GM18502 (cell line): Measurements from ENCODE around the gene PACS1.
A peak's percentile ranks its signal among the peaks of the same experiment; 100 is the strongest.
"Not testable (repeated sequence)": the region's sequence is repeated elsewhere in the genome, so short reads cannot be mapped to it uniquely, and the experiment has no call there.

Source experiments
- ATAC-seq: cut with Tn5 transposase; IDR thresholded peaks from one replicate; pipeline ENCODE4 v1.9.1; 2021; ENCODE audit warnings: mild to moderate bottlenecking; ENCODE audit not compliant: unreplicated experiment, poor library complexity

The PACS1 gene

DNA sequence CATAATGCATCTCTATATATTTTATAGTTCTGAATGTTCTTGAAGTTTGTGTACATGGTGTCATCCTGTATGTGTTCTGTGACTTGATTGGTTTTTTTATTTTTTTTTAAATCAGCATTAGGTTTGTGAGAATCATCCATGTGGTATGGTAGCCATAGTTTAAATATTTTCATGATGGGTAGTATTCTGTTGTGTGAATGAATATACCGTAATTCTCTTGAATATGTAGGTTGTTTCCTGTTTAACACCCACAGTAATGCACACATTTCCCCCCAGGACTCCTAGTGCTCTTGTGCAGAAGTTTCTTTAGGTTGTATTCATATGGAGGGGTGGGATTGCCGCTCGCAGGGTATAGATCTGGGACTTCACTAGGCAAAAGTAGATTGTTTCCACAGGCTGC, 2.0 kb downstream of the PACS1 start:
- ATAC-seq = no peak

GRCh38 chr11:66072518-66072917, 2.4 kb downstream of the PACS1 start:
- ATAC-seq = no peak

- no peak for ATAC-seq
Observed at GRCh38 chr11:66073669-66074068, 3.6 kb downstream of the PACS1 start.

DNA sequence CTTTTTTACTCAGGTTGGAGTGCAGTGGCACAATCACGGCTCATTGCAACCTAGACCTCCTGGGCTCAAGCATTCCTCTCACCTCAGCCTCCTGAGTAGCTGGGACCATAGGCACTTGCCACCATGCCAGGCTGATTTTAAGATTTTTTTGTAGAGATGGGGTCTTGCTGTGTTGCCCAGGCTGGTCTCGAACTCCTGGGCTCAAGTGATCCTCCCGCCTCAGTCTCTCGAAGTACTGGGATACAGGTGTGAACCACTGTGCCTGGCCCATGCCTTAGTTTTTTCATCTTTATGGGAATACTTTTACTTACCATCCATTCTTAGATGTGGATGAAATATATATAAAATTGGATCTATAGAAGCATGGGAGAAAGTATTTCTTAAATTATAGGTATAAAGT, 5.2 kb downstream of the PACS1 start:
- no peak for ATAC-seq

DNA sequence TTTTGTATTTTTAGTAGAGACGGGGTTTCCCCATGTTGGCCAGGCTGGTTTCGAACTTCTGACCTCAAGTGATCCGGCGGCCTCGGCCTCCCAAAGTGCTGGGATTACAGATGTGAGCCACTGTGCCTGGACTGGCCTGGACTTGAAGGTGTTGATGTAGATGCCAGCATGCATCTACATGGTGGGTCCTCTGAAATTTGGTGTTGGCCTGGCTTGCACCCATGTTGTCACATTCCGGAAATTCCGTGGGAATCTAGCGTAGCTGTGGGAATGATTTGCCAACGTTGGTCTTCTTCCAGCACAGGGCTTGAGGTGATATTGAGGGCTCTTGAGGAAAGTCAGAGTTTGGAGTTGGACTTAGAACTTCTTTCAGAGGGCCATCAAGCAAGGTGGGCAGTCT, 6.5 kb downstream of the PACS1 start:
- no peak for ATAC-seq

DNA sequence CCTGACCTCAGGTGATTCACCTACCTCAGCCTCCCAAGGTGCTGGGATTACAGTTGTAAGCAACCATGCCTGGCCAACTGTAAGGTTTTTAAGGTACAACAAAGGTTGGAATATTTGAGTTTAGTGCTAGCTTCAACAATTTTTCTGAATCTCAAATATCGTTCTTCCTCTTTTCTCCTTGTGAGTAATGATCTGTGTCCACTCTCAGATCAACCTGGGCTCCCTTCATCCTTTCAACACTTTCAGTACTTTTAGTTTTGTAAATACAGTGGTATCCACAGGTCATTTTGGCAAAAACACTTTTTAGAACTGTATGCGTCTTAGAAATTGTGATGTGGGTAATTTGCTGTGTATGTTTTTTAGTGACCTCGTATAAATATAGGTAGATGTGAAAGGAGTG, 7.9 kb downstream of the PACS1 start:
- no peak for ATAC-seq

- not testable (repeated sequence) for ATAC-seq
Observed at GRCh38 chr11:66078949-66079348, 8.9 kb downstream of the PACS1 start.

DNA sequence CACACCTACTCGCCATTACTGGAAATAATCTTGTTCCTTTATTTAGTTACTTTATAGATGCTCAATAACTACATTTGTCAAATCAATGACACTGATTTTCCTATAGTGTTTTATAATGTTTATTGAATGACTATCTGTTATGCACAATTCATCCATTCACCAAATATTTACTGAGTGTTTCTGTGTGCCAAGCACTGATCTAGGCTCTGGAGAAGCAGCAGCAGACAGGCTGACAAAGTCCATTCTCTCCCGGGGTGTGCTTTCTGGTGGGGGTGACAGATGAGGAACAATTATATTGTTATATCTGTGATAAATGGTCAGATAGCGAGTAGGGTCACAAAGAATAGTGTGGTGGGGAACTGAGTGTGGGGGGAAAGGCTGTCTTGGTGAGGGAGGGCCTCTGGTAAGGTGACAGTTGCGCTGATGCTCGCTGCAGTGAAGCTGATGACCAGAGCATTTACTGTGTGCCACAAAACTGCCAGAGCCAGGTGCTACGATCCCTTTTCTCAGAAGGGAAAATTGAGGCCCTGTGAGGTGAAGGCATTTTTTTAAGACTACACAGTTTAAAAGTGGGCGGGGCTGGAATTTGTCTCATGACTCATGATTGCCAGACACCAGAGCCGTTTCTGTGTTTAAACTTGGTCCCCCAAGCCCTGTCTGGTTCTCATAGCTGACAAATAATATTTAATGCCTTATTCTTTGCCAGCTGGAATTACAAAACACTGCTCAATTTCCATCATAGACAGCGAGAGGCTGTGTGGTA, 10.2 kb downstream of the PACS1 start:
- no peak for ATAC-seq

- peak; percentile 61 for ATAC-seq
Observed at GRCh38 chr11:66081505-66081904, 11.4 kb downstream of the PACS1 start.

- no peak for ATAC-seq
Observed at GRCh38 chr11:66082946-66083698, 13.1 kb downstream of the PACS1 start.

DNA sequence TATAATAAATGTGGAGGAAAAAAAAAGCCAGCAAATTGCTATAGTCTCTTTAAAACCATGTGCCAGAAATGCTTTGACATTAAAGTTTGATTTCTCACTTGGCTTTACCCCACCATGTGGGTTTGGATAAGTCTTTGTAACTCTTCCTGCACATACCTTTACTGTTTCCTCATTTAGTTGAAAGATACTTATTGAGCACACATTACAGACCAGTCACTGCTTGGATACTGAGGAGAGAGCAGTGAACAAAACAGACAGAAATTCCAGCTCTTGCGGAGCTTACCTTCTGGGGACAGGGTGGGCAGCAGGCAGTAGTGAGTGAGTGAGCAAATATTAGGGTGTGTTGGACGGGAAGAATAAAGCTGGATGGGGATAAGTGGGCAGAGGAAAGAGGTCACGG, 13.7 kb downstream of the PACS1 start:
- ATAC-seq = no peak

GRCh38 chr11:66084821-66085475, 14.9 kb downstream of the PACS1 start:
- ATAC-seq = no peak

GRCh38 chr11:66087148-66087908, 17.3 kb downstream of the PACS1 start:
- no peak for ATAC-seq

- ATAC-seq = no peak
Observed at GRCh38 chr11:66089067-66089466, 19.0 kb downstream of the PACS1 start.

DNA sequence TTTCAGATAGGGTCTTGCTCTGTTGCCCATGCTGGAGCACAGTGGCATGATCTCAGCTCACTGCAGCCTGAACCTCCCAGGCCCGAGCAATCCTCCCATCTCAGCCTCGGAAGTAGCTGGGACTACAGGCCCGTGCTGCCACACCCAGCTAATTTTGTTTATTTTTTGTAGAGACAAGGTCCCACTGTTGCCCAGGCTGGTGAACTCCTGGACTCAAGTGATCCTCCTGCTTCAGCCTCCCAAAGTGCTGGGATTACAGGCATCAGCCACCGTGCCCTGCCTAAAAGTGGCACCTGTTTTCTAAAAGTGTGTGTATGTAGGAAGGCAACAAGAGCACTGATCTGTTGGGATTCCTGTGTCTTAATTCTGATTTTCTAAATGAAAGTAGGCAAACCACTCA, 20.2 kb downstream of the PACS1 start:
- ATAC-seq = no peak

DNA sequence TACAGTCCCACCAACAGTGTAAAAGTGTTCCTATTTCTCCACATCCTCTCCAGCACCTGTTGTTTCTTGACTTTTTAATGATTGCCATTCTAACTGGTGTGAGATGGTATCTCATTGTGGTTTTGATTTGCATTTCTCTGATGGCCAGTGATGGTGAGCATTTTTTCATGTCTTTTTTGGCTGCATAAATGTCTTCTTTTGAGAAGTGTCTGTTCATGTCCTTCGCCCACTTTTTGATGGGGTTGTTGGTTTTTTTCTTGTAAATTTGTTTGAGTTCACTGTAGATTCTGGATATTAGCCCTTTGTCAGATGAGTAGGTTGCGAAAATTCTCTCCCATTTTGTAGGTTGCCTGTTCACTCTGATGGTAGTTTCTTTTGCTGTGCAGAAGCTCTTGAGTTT, 22.1 kb downstream of the PACS1 start:
- ATAC-seq = not testable (repeated sequence)

DNA sequence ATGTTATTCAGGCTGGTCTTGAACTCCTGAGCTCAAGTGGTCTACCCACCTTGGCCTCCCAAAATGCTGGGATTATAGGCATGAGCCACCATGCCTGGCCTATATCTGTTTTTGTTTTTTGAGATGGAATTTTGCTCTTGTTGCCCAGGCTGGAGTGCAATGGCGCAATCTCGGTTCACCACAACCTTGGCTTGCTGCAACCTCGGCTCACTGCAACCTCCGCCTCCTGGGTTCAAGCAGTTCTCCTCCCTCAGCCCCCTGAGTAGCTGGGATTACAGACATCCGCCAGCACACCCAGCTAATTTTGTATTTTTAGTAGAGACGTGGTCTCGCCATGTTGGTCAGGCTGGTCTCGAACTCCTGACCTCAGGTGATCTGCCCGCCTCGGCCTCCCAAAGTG, 29.7 kb downstream of the PACS1 start:
- not testable (repeated sequence) for ATAC-seq

- ATAC-seq = peak; percentile 66
Observed at GRCh38 chr11:66100272-66101065, 30.4 kb downstream of the PACS1 start.

GRCh38 chr11:66101066-66101464, 31.0 kb downstream of the PACS1 start:
- no peak for ATAC-seq
